SK-N-MC (cell line): ENCODE results near the gene RUNX2.

ENCODE experiments used
- DNase-seq: peaks from one replicate; pipeline ENCODE4 v3.0.0-alpha.2; 2011; ENCODE audit warnings: low read depth, low spot score
- H3K27ac ChIP-seq: fragments of 200-600 bp; sonication (generic); 2 replicates; pipeline ENCODE4 v1.5.1; 2016; ENCODE audit warnings: mixed run types
- H3K36me3 ChIP-seq: fragments of 200-600 bp; sonication (generic); 2 replicates; pipeline ENCODE4 v1.6.1; 2017; ENCODE audit warnings: antibody characterized with exemption, low read length, mixed read lengths; ENCODE audit not compliant: insufficient read depth
- H3K4me3 ChIP-seq: fragments of 200-600 bp; sonication (generic); 2 replicates; pipeline ENCODE4 v1.5.1; 2016
- H3K9ac ChIP-seq: fragments of 200-600 bp; sonication (generic); 2 replicates; pipeline ENCODE4 v1.8.0; 2017; ENCODE audit warnings: mixed run types, mixed read lengths; ENCODE audit not compliant: insufficient read length
- H3K9me3 ChIP-seq: fragments of 200-600 bp; sonication (generic); 2 replicates; pipeline ENCODE4 v1.6.1; 2017; ENCODE audit warnings: low read depth, mild to moderate bottlenecking, antibody characterized with exemption, low read length, moderate library complexity, mixed read lengths
- EZH2 ChIP-seq: fragments of 200-600 bp; sonication (generic); IDR thresholded peaks from one replicate; pipeline ENCODE4 v1.6.1; 2017; ENCODE audit warnings: antibody characterized with exemption
- FOXP2 ChIP-seq: optimal IDR thresholded peaks from 2 replicates; pipeline ENCODE3; 2011; ENCODE audit warnings: mild to moderate bottlenecking, moderate library complexity; ENCODE audit not compliant: insufficient read depth; ENCODE audit errors: extremely low read length, control extremely low read depth
- POLR2AphosphoS5 ChIP-seq: IDR thresholded peaks from 2 replicates; pipeline ENCODE4 v1.6.1; 2012; ENCODE audit warnings: mild to moderate bottlenecking, low read depth, low read length, borderline replicate concordance

The RUNX2 gene

GRCh38 chr6:45675634-45676033 lies 347.5 kb downstream of the RUNX2 start:
- TF ChIP-seq FOXP2: no peak
- TF ChIP-seq POLR2AphosphoS5: no peak
- TF ChIP-seq EZH2: no peak
- Histone ChIP-seq H3K4me3 (no peak overlapping the region), H3K9ac (no peak overlapping the region), H3K9me3 (peaks cover 4% of the 10 kb centered on the region; the same call in 1 of the 2 replicates), H3K36me3 (no peaks in the 10 kb centered on the region), H3K27ac (no peak overlapping the region)
- no peak for DNase-seq

GRCh38 chr6:45676380-45676779 lies 348.2 kb downstream of the RUNX2 start:
- Histone ChIP-seq H3K9ac (no peak overlapping the region), H3K9me3 (peaks cover 4% of the 10 kb centered on the region; the same call in 1 of the 2 replicates), H3K4me3 (no peak overlapping the region), H3K27ac (no peak overlapping the region), H3K36me3 (no peaks in the 10 kb centered on the region)
- DNase-seq: no peak
- TF ChIP-seq FOXP2 (no peak), POLR2AphosphoS5 (no peak), EZH2 (no peak)

GRCh38 chr6:45677381-45678284 lies 349.5 kb downstream of the RUNX2 start:
- DNase-seq: no peak
- Histone ChIP-seq H3K9ac (no peak overlapping the region), H3K27ac (no peak overlapping the region), H3K4me3 (no peak overlapping the region), H3K9me3 (peaks cover 4% of the 10 kb centered on the region; the same call in 1 of the 2 replicates), H3K36me3 (no peaks in the 10 kb centered on the region)
- TF ChIP-seq FOXP2 (no peak), POLR2AphosphoS5 (no peak), EZH2 (no peak)

- TF ChIP-seq FOXP2 (no peak), EZH2 (no peak), POLR2AphosphoS5 (no peak)
- no peak for DNase-seq
- Histone ChIP-seq H3K36me3 (no peaks in the 10 kb centered on the region), H3K9ac (no peak overlapping the region), H3K4me3 (no peak overlapping the region), H3K27ac (no peak overlapping the region), H3K9me3 (peaks cover 4% of the 10 kb centered on the region; the same call in 1 of the 2 replicates)
Observed at GRCh38 chr6:45678285-45678607, 350.1 kb downstream of the RUNX2 start.

- TF ChIP-seq EZH2 (no peak), FOXP2 (no peak), POLR2AphosphoS5 (no peak)
- Histone ChIP-seq H3K9me3 (peaks cover 4% of the 10 kb centered on the region; the same call in 1 of the 2 replicates), H3K36me3 (no peaks in the 10 kb centered on the region), H3K9ac (no peak overlapping the region), H3K27ac (no peak overlapping the region), H3K4me3 (no peak overlapping the region)
- DNase-seq: no peak
Observed at GRCh38 chr6:45679163-45679562, 351.0 kb downstream of the RUNX2 start.

- TF ChIP-seq EZH2 (no peak), FOXP2 (no peak), POLR2AphosphoS5 (no peak)
- no peak overlapping the region for H3K9ac ChIP-seq
- no peak overlapping the region for H3K4me3 ChIP-seq
- DNase-seq: no peak
- H3K27ac ChIP-seq: no peak overlapping the region
- H3K9me3 ChIP-seq: peaks cover 4% of the 10 kb centered on the region; the same call in 1 of the 2 replicates
- no peaks in the 10 kb centered on the region for H3K36me3 ChIP-seq
Observed at GRCh38 chr6:45679631-45680030, 351.5 kb downstream of the RUNX2 start.

- H3K27ac ChIP-seq: no peak overlapping the region
Observed at GRCh38 chr6:45681860-45682511, 353.9 kb downstream of the RUNX2 start.

GRCh38 chr6:45684476-45684875 lies 356.3 kb downstream of the RUNX2 start:
- Histone ChIP-seq H3K4me3 (no peak overlapping the region), H3K9ac (no peak overlapping the region), H3K36me3 (no peaks in the 10 kb centered on the region), H3K27ac (no peak overlapping the region), H3K9me3 (peaks cover 4% of the 10 kb centered on the region; the same call in 1 of the 2 replicates)
- TF ChIP-seq FOXP2: no peak
- no peak for TF ChIP-seq EZH2
- no peak for TF ChIP-seq POLR2AphosphoS5
- no peak for DNase-seq

More at GRCh38 chr6:45681860-45682511, 353.9 kb downstream of the RUNX2 start:
- no peak overlapping the region for H3K4me3 ChIP-seq
- no peaks in the 10 kb centered on the region for H3K36me3 ChIP-seq
- peaks cover 4% of the 10 kb centered on the region; the same call in 1 of the 2 replicates for H3K9me3 ChIP-seq
- TF ChIP-seq FOXP2: no peak
- TF ChIP-seq POLR2AphosphoS5: no peak
- TF ChIP-seq EZH2: no peak
- H3K9ac ChIP-seq: no peak overlapping the region
- no peak for DNase-seq

GRCh38 chr6:45685076-45685475 lies 356.9 kb downstream of the RUNX2 start:
- H3K9me3 ChIP-seq: no peaks in the 10 kb centered on the region
- no peaks in the 10 kb centered on the region for H3K36me3 ChIP-seq
- no peak for DNase-seq
- H3K4me3 ChIP-seq: no peak overlapping the region
- no peak overlapping the region for H3K9ac ChIP-seq
- TF ChIP-seq FOXP2 (no peak), EZH2 (no peak), POLR2AphosphoS5 (no peak)
- no peak overlapping the region for H3K27ac ChIP-seq
